NCI-H345 (cell line): ENCODE data around the gene PPM1B.
"Not testable (repeated sequence)": the region's sequence is repeated elsewhere in the genome, so short reads cannot be mapped to it uniquely, and the experiment has no call there.

Experiments used
- DNase-seq: peaks from one replicate; lab custom pipeline; 2025; lab: John Stamatoyannopoulos, UW

The PPM1B gene

GRCh38 chr2:44254023-44254422 is 85.3 kb downstream of the PPM1B start:
- DNase-seq = no peak

DNA sequence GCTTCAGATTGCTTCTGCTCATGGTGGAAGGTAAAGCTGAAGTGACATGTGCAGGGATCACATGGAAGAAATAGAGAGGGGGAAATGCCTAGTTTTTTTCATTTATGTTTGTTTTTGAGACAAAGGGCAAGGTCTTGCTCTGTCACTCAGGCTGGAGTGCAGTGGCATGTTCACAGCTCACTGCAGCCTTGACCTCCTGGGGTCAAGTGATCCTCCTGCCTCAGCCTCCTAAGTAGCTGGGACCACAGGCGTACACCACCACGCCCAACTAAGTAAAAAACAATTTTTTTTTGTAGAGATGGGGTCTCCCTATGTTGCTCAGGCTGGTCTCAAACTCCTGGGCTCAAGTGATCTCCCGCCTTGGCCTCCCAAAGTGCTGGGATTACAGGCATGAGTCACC is 87.0 kb downstream of the PPM1B start:
- not testable (repeated sequence) for DNase-seq

- DNase-seq = not testable (repeated sequence)
Measured at GRCh38 chr2:44257802-44258201, 89.1 kb downstream of the PPM1B start.

- no peak for DNase-seq
Measured at GRCh38 chr2:44267269-44267795, 98.7 kb downstream of the PPM1B start.

DNA sequence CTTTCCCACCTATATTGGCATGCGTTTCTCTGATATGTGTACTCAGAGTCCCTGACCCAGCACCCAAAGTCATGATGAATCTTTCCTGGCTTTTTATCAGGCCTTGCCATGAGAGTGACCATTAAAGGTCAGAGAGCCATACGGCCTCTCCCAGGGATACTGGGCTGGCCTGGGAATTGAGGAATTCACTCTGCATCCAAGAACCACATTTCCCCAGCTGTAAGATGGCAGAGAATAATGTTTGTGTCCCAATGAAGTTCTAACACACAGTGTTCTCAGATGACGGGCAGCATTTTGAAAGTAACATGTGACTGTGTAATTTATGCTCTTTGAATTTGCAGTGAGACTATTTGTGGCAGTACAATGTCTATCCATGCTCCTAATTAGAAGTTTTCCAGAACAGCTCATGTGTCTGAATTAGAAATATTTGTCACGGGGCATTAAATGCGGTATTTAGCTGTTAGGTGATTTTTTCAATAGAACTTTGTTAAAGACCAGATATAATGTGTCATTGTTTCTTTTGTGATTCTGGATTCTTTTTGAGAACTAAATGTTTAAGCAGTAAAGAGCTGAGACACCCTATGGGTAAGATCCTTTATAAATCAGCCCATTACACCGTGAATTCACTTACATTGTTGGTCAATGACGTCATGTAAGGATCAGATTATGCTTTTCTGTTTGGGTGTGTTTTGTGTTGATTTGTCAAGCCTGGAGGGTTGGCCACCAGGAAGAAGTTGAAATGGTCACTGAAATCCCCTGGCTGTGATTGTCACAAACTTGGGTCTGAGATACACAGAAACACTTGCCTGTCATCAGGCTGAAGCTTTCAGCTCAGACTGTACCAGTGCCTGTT is 99.3 kb downstream of the PPM1B start:
- DNase-seq = no peak

- DNase-seq = no peak
Measured at GRCh38 chr2:44269831-44270230, 101.2 kb downstream of the PPM1B start.

DNA sequence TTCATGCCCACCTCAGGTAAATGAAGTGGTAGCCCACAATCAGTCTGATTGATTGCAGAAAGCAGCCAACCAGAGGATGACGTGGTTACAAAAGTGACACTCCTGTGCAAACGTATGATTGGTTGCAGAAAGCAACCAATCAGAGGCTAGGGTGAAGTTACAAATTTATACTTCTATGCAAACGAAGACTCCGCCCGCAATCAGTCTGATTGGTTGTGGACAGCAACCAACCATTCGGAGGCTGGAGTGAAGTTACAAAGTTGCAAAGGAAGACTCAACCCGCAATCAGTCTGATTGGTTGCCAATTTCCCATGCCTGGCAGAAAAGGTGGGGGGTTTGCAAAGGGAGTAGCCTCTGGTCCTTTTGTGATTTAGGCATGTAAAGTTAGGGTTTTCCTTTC is 102.6 kb downstream of the PPM1B start:
- no peak for DNase-seq

DNA sequence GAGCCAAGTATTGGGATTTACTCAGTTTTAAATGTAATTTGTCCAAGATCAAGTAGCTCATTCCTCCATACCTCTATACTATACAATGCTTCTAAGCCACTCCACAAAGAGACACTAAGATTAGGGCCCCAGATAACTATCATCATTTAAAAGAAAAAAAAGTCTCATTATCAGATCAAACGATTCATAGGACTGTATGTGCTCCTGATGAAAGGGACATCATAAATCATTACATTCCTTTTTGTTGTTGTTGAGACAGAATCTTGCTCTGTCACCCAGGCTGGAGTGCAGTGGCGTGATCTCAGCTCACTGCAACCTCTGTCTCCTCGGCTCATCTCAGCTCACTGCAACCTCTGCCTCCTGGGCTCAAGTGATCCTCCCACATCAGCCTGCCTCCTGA is 104.4 kb downstream of the PPM1B start:
- DNase-seq = no peak

GRCh38 chr2:44273596-44273995 is 104.9 kb downstream of the PPM1B start:
- no peak for DNase-seq

DNA sequence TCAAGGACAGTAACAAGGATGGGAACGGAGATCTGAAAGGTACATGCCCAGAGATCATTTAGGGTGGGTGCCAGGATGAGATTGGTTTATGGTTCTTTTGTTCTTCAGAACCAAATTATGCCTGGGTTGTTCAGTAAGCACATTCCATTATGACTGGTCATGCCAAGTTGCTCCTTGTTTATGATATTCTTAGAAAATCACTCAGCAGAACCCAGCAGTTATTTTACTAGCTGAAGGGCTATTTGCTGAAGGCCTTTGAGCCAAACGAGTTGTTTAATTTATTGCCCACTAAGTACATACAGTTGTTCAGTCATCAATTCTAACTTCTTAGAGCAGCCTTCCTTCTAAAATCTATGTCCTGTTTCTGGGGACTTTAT is 107.2 kb downstream of the PPM1B start:
- DNase-seq = peak; percentile 13

DNA sequence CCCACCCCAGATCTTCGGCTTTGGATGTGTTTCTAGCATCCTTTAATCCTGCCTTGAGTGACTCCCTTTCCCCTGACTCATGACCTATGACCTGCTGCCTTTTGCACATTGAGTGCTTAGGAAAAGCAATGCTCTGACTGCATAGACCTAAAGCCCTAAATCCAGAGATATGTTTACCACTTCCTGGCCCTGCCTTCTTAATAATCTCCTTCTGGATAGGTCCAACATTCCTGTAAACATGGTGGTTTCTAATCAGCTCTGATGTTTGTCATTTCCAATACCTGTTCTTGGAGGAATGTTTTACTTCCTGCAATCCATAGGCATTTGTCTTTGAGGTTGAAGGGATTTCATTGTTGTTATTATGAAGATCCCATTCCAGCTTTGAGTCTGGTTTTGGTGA is 108.9 kb downstream of the PPM1B start:
- no peak for DNase-seq

- DNase-seq = no peak
Measured at GRCh38 chr2:44280869-44281268, 112.2 kb downstream of the PPM1B start.
